Measurements from ENCODE around the gene NRXN3.

Gene NRXN3

DNA sequence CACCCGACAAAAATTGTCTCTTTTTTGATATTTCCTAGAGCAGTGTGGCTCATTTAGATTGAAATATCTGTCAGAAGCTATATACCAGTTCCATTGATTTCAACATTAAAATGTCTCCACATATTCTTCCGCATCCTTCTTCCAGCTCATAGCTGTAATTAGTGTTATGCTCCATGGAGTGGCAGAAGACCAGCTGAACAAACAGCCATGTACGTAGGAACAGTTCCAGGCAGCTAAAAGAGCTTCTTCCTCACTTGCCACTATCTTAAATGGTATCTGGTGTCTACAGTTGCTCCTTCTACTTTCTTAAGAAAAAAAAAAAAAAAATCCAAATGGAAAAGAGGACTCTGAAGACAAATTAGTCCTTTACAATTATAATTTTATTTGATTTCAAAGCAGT, 1193.1 kb downstream of the NRXN3 start:
- Histone ChIP-seq H3K4me1 (ENCODE audit: control insufficient read depth, insufficient read depth, low read length) (no peaks in the 10 kb centered on the region), H3K27ac (ENCODE audit: extremely low read depth, low read depth, low read length) (no peak overlapping the region), H3K36me3 (ENCODE audit: control insufficient read depth in 2 of 2, insufficient read depth in 1 of 2, low read length in 2 of 2) (no peaks in the 10 kb centered on the region), H3K9me3 (ENCODE audit: control insufficient read depth, insufficient read depth, low read depth, low read length) (no peaks in the 10 kb centered on the region), H3K4me3 (ENCODE audit: low read depth, low read length) (no peak overlapping the region)
- CTCF ChIA-PET: interaction anchor here (0.7 to 1.7 kb wide), 2 partner anchors 10 to 533 kb away, joined by 3 to 5 read pairs; no protein-coding TSS in a partner anchor
- POLR2A ChIA-PET: no interaction called here
- TF ChIP-seq, protein P1, sequence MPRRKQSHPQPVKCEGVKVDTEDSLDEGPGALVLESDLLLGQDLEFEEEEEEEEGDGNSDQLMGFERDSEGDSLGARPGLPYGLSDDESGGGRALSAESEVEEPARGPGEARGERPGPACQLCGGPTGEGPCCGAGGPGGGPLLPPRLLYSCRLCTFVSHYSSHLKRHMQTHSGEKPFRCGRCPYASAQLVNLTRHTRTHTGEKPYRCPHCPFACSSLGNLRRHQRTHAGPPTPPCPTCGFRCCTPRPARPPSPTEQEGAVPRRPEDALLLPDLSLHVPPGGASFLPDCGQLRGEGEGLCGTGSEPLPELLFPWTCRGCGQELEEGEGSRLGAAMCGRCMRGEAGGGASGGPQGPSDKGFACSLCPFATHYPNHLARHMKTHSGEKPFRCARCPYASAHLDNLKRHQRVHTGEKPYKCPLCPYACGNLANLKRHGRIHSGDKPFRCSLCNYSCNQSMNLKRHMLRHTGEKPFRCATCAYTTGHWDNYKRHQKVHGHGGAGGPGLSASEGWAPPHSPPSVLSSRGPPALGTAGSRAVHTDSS (tag by site-specific recombination; IDR thresholded peaks at IDR 0.05): no peak
- TF ChIP-seq BCL11A (tag by site-specific recombination; IDR thresholded peaks at IDR 0.05; ENCODE audit: low read depth) (no peak), ZNF2 (tag by site-specific recombination; IDR thresholded peaks at IDR 0.05) (no peak), FEZF1 (tag by site-specific recombination; IDR thresholded peaks at IDR 0.05) (peak; percentile 35; the same call in 1 of the 2 replicates)
- TF ChIP-seq, protein P2, sequence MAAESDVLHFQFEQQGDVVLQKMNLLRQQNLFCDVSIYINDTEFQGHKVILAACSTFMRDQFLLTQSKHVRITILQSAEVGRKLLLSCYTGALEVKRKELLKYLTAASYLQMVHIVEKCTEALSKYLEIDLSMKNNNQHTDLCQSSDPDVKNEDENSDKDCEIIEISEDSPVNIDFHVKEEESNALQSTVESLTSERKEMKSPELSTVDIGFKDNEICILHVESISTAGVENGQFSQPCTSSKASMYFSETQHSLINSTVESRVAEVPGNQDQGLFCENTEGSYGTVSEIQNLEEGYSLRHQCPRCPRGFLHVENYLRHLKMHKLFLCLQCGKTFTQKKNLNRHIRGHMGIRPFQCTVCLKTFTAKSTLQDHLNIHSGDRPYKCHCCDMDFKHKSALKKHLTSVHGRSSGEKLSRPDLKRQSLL (tag by site-specific recombination; IDR thresholded peaks at IDR 0.05): no peak

DNA sequence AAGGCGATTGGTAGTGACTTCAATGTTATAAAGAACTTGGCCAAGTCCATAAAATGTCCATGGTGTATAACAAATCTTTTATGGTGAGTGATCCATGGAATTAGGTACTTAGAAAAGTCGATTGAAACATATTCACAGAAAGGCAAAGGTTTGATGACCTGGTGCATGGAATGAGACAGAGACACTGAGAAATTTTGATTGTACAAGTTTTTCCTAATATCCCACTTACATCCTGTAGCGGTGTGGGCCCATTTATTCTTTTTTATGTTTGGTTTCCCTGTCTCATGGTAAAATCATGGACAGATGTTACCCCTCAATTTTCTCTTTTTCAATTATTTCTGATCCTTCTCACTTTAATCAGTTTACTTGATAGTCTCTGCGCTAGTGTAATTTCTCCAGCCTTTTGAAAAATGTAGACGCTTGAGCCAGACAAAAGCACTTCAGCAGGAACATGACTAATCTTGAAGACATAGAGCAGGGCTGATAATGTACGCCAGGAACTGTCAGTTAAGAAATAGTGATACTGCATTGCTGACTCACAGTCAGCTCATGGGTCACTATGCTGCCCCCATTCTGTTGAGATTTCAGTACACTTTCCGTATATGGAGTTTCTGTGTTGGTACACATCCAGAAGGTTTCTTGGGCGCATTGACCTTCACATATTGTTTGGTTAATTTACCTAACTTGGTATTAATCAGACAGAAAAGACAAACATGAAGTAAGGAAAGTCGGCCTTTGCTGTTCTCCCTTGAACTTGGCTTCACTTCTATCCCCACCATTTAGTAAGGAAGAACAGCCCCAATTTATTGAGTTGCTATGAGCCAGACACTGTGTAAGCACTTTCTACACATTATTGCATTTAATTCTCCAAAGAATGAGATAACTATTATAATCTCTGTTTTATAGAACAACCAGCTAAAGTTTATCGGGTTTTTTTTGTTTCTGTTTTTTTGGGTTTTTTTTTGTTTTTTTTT, 1199.5 kb downstream of the NRXN3 start:
- no peak overlapping the region for H3K4me3 ChIP-seq (ENCODE audit: low read depth, low read length)
- H3K36me3 ChIP-seq (ENCODE audit: control insufficient read depth in 2 of 2, insufficient read depth in 1 of 2, low read length in 2 of 2): no peaks in the 10 kb centered on the region
- no peaks in the 10 kb centered on the region for H3K9me3 ChIP-seq (ENCODE audit: control insufficient read depth, insufficient read depth, low read depth, low read length)
- peaks cover 3% of the 10 kb centered on the region; the same call in 1 of the 2 replicates for H3K4me1 ChIP-seq (ENCODE audit: control insufficient read depth, insufficient read depth, low read length)
- POLR2A ChIA-PET: no interaction called here
- H3K27ac ChIP-seq (ENCODE audit: extremely low read depth, low read depth, low read length): no peak overlapping the region
- CTCF ChIA-PET: interaction anchor here (0.7 kb wide), 1 partner anchor 9 kb away, joined by 6 read pairs; no protein-coding TSS in a partner anchor
- TF ChIP-seq, protein P3, sequence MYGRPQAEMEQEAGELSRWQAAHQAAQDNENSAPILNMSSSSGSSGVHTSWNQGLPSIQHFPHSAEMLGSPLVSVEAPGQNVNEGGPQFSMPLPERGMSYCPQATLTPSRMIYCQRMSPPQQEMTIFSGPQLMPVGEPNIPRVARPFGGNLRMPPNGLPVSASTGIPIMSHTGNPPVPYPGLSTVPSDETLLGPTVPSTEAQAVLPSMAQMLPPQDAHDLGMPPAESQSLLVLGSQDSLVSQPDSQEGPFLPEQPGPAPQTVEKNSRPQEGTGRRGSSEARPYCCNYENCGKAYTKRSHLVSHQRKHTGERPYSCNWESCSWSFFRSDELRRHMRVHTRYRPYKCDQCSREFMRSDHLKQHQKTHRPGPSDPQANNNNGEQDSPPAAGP (tag by site-specific recombination; IDR thresholded peaks at IDR 0.05): no peak
- TF ChIP-seq, protein P2 (tag by site-specific recombination; IDR thresholded peaks at IDR 0.05): peak; percentile 76
- TF ChIP-seq SETDB1 (IDR thresholded peaks at IDR 0.05; ENCODE audit: insufficient read length, low read length): peak; percentile 57

DNA sequence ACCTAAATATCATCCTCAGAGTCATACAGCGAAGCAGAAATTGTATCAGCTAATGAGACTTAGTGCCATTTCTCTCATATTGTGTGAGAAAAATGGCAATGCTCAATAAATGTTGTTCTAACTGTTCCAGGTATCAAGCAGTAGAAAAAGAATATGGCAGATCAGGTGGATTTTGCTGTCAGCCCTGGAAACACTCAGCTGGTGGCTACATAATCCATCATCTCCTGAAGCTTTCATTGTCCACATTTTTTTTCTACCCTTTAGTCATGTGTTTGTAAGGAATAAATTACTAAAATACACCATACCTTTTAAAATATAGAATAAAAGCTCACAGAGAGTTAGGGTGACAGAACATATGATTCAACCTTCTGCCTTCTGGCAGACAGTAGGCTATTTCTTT, 1200.8 kb downstream of the NRXN3 start:
- H3K36me3 ChIP-seq (ENCODE audit: control insufficient read depth in 2 of 2, insufficient read depth in 1 of 2, low read length in 2 of 2): no peaks in the 10 kb centered on the region
- ChIA-PET CTCF (interaction anchor here (0.7 kb wide), 1 partner anchor 1126 kb away, joined by 4 read pairs; no protein-coding TSS in a partner anchor), POLR2A (no interaction called here)

DNA sequence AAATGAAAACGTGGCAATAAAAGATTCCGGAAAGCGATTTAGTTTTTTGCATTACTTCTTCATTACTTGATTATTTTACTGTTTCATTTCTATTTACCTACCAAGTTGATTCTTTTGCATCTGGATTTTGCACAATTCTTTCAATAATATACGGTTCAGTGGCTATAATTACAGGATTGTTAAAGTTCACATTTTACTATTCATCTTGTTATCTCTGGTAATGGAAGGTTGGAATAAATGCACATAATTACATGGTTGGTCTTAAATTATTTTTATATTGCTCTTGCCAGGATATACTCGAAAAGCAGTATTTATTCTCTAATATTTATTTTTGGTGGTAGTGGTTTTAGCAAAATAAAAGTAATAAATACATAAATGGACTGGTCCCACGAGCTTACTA, 1203.3 kb downstream of the NRXN3 start:
- ChIA-PET CTCF (interaction anchor here (0.7 kb wide), 1 partner anchor 22 kb away, joined by 3 read pairs; no protein-coding TSS in a partner anchor), POLR2A (no interaction called here)
- TF ChIP-seq ZNF394 (tag by site-specific recombination; IDR thresholded peaks at IDR 0.05; ENCODE audit: borderline replicate concordance): no peak
- TF ChIP-seq SP7 (tag by site-specific recombination; IDR thresholded peaks at IDR 0.05): peak; percentile 91
- Histone ChIP-seq H3K4me3 (ENCODE audit: low read depth, low read length) (no peak overlapping the region), H3K27ac (ENCODE audit: extremely low read depth, low read depth, low read length) (no peak overlapping the region), H3K36me3 (ENCODE audit: control insufficient read depth in 2 of 2, insufficient read depth in 1 of 2, low read length in 2 of 2) (no peaks in the 10 kb centered on the region), H3K4me1 (ENCODE audit: control insufficient read depth, insufficient read depth, low read length) (peaks cover 3% of the 10 kb centered on the region; the same call in 1 of the 2 replicates), H3K9me3 (ENCODE audit: control insufficient read depth, insufficient read depth, low read depth, low read length) (no peaks in the 10 kb centered on the region)

More for the DNA sequence above, 1200.8 kb downstream of the NRXN3 start:
- H3K9me3 ChIP-seq (ENCODE audit: control insufficient read depth, insufficient read depth, low read depth, low read length): no peaks in the 10 kb centered on the region
- no peak overlapping the region for H3K27ac ChIP-seq (ENCODE audit: extremely low read depth, low read depth, low read length)
- H3K4me3 ChIP-seq (ENCODE audit: low read depth, low read length): no peak overlapping the region
- TF ChIP-seq HOXA7 (CRISPR knock-in tag; IDR thresholded peaks at IDR 0.05; ENCODE audit: borderline replicate concordance): no peak
- peaks cover 3% of the 10 kb centered on the region; the same call in 1 of the 2 replicates for H3K4me1 ChIP-seq (ENCODE audit: control insufficient read depth, insufficient read depth, low read length)
